HG03103 (cell line): ENCODE results near the gene TAS2R60.
"Not testable (repeated sequence)": the region's sequence is repeated elsewhere in the genome, so short reads cannot be mapped to it uniquely, and the experiment has no call there.

ENCODE experiments used
- ATAC-seq: cut with Tn5 transposase; IDR thresholded peaks from one replicate; pipeline ENCODE4 v1.9.1; 2021; ENCODE audit warnings: low read depth; ENCODE audit not compliant: unreplicated experiment

TAS2R60 gene, protein sequence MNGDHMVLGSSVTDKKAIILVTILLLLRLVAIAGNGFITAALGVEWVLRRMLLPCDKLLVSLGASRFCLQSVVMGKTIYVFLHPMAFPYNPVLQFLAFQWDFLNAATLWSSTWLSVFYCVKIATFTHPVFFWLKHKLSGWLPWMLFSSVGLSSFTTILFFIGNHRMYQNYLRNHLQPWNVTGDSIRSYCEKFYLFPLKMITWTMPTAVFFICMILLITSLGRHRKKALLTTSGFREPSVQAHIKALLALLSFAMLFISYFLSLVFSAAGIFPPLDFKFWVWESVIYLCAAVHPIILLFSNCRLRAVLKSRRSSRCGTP

DNA sequence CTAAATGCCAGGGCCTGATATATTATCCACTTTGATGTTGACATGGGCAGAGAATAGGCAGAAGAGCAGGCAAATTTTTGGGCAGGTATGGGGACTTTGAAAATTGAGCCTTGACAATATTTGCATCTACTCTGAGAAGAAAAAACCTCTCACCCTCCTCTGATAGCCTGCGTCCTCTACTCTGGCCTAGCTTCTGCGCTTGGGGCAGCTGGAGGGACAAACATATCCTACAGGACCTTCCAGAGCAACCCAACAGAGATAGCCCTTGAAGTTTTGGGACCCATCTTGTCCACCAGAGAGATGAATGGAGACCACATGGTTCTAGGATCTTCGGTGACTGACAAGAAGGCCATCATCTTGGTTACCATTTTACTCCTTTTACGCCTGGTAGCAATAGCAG, at the start of gene TAS2R60:
Gene TAS2R60 (plus strand): TSS at position 301 of the 400 bp plus-strand sequence. CDS start 0 bp downstream, at position 301.
- ATAC-seq: no peak

DNA sequence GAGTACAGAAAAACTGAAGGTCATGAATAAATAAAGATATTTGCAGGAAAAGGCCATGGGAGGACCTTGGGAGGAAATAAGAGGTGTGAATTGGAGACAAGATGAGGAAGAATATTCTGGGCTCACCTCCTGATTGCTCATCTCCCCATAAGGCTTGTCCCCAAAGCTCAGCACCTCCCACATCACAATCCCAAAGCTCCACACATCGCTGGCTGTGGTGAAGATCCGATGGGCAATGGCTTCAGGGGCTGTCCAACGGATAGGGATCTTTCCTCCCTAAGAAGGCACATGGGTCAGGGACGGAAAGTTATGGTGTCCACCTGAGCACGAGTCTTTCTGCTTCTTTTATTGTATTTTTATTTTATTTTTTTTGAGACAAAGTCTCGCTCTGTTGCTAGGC, 49.2 kb upstream of the TAS2R60 start:
- no peak for ATAC-seq

DNA sequence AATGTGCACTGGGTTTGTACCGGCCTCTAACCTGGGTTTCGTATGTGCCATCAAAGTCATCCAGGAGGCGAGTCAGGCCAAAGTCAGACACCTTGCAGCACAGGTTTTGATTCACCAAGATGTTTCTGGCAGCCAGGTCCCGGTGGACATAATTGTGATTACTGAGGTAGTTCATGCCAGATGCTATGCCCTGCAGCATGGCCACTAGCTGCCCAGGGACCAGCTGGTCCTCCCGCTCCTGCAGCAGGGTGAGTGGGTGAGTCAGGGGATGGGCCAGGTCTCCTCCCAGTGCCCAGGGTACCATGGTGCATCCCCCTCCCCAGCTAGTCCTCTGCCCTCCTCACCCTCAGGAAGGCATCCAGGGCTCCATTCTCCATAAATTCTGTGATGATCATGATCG, 48.5 kb upstream of the TAS2R60 start:
- no peak for ATAC-seq

DNA sequence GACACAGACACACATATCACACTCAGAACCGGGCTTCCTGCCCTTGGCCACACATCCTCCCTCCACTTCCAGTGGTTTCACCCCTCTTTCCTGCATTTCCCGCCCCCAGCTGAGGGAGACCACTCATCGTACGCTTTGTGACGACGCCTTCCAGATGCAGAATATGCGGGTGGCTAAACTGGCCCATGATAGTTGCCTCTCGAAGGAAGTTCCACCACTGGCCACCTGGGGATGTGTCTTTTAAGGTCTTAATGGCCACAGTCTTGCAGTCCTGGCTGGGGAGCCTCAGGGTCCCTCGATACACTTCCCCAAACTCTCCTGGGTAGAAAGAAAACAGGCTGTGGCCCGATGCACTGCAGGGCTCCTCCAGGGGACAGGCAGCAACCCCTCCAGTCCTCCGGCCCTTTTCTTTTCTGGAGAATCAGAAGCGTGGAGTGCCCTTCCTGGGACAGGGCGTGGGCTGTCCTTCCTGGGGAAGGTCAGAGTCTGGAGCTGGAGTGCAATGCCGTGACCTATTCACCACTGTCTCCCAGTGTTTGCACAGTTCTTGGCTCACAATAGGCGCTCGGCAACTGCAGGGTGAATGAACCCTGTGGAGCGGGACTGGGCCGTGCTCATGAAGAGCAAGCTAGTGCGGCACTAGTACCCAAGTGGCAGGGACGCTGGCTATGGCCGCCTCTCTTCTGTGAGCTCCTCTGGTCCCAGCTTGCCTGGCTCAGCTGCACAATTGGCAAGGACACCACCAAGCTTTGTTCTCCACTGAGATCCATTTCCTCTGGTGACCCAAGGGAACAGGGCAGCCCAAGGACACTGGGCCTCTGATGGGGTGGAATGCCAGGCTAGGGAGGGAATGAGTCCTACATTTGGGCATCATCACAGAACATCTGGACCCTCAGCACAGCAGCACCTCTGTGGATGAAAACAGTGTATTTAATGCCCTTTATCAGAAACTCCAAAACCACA, 47.8 kb upstream of the TAS2R60 start:
- ATAC-seq: no peak

DNA sequence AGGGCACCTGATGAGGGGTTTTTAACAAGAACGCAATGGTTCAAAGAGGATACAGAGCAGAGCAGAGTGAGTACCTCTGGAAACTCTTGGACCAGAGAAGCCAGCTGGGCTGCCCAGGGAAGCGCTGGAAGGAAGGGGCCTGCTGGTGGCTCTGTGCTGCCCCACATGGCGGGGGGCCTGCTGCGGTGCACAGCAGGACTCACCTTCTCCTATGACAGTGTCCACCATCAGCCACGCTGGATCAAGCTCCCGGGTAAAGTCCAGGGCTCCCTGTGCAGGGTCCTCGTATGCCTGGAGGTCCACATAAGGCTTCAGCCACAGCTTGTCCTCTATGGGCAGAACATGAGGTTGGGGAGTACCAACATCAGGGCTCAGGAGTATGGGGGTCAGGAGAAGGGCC, 47.1 kb upstream of the TAS2R60 start:
- no peak for ATAC-seq

DNA sequence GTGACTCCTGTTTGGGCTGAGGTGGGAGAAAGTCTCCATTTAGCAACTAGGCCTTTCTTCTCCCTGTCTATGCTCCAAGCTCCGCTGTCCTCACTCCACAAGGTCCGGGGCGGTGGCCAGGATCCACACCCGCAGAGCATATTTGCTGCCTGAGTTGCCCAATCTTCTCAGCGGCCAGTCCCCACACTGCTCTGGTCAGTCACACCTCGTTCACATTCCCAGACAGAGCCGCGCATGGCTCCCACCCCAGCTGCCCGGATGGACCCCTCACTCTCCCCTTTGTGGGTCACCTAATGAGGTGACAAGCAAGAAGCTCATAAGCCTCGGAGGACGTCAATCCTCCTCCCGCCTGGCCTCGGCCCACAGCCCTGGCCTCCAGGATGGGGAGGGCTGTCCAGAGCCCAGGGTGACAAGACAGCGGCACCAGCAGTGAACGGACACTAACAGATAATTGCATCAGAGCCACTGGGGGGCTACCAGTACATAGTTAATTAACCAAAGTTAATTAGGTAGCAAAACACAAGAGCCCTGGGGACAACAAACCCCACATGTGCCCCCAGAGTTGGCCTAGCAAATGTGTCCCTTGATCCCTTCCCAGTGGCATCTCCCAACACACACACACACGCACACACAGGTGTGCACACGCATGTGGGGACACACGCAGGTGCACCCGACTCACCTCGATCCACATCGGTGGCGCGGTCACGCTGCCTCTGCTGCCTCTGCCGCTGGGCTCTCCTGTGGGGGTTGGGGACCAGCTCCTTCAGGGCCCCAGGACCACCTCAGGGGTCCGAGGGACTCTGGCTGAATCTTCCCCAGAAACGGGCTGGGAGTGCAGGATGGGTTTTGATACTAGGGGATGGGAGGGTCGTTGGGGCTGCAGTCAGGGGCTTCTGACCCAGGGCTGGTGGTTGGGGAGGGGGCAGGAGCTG, 46.4 kb upstream of the TAS2R60 start:
- ATAC-seq: no peak

DNA sequence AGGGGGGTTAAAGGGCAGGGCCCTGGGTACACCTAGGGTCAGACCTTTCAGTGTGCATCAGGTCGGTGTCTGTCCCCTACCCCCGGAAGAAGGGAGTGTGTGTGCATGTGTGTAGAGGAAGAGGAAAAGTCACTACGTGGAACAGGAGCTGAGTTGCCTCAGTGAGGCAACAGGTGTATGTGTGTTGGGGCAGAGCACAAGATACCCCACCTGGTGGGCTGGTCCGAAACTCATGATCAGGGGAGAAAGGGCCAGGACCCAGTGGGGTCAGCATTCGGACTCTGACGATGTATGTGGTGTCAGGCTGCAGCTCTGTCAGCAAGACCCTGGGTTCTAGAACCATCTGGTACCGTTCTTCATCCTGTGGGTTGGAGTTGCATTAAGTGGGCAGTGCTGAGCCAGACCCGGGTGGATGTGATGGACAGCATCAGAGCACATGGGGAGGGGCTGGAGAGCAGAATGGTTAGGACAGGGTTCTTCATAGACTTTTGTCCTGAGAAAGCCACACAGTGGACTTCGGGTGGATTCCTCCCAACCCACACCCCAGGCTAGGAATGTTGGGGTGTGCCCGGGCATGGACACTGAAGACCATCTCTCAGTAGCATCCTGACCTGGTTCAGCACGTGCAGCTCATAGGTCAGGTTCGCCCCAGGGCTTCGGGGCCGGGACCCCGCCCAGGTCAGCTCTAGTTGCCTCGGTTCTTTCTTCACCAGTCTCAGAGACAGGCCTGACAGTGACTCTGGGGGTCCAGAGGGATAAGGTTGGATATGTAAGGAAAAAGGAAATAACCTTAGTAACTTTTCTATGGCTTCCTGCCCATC, 45.3 kb upstream of the TAS2R60 start:
- ATAC-seq: no peak

DNA sequence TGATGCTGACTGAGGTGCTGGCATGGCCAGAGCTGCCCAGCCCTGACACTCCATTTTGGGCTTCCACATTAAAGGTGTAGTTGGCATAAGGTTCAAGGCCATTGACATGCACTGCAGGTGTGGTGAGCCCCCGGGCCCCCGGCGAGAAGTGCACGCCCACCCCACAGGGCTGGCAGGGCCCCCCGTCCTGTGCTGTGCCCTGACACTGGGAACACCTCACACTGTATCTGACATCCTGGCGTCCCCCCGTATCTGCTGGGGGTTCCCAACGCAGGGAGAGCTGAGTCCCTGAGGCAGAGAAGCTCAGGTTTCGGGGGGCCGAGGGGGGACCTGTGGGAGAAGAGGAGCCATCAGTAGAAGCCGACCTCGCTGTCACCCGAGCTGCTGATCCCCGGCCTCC, 44.6 kb upstream of the TAS2R60 start:
- no peak for ATAC-seq

DNA sequence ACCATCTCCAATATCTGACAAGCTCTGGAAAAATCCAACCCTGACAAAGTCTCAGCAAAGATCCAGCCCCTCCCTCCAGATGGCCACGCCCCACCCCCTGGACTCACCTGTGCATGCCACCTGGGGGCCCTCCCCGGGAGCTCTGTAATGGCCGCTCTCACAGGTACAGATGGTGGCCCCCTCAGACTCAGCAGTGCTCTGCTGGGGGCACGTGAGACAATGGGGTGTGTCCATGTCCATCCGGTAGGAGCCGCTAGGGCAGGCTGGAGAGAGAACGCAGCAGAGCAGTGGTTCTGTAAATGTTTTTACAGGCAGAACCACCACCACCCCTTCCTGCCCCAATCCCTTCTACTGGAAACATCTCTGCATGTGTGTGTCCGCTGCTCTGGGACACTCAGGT, 44.1 kb upstream of the TAS2R60 start:
- ATAC-seq: no peak

DNA sequence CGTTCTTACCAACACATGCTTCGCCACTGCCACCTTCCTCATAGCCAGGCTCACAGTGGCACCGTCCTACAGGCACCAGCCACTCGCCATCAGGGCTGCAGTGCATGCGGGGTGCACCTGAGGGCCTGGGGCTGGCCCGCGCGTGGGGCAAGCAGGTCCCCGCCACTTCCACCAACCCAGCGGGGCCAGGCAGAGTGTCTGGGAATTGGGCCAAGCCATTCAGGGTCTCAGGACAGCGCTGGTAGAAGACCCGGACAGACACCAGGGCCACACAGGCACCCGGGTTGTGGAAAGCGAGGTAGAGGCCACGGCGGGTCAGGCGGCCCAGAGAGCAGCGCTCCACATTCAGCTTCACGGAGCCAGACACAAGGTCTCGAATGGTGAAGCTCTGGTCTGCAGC, 43.6 kb upstream of the TAS2R60 start:
- ATAC-seq: no peak

DNA sequence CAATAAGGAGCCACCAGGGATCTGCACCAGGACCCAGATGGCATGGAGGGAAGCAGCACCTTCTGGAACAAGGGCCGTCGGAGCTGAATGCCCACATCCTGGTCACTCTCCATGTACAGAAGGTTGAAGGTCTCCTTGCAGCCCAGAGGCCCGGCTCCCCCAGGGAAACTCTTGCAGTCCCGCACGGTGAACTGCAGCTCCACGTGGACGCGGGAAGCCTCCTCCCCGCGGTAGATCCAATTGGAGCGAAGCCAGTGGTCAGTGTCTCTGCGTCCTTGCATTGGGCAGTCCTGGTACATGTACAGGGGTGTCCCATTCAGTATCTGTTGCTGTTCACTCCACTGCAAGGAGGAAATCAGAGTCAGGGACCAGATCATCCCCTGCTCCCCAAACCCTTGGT, 42.0 kb upstream of the TAS2R60 start:
- ATAC-seq: no peak

DNA sequence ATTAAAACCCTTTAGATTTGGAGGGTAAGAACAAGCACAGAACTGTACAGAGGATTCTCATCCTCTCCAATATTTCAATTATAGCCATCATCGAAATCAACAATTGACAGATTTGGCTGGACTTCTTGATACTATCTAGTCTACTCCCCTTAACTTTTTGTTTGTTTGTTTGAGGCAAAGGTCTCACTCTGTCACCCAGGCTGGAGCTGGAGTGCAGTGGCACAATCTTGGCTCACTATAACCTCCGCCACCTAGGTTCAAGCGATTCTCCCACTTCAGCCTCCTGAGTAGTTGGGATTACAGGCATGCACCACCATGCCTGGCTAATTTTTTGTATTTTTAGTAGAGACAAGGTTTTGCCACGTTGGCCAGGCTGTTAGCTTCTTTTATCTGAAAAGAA, 41.0 kb upstream of the TAS2R60 start:
- ATAC-seq: not testable (repeated sequence)

DNA sequence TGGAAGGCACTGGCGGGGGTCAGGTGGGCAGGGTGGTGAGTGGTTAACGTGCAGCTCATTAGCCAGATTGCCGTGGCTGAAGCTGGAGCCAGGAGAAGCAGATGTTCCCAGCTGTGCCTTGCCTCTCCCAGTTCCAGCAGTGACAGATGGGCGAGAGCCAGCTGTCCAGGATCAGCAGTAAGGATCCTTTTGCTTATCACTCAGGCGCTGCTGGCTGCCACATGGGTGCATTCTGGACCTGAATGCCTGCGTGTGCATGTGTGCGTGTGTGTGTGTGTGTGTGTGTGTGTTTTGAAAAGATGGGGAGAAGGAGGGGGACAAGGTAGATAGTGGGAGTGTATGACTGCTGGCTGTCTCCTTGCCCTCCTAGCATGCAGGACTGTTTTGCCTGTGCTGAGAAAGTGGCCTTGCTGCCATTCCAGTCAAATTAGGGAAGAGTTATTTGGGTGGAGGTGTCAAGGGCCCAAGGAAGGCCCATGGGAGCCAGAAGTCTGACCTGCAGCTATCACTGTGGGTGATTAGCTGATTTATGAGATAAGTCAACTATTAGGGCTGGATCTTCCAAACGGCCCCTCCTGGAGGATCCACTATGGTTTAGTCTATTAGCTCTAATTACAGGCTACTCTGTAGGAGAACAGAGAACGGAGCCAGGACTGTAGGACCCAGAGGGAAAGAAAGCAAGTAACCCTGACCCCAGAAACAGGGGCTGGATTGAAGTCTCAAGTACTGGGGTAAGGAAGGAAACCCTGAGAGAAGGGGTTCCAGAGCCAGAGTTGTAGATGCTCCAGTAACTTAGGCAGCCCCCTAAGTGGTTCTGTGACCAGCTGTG, 37.9 kb upstream of the TAS2R60 start:
- no peak for ATAC-seq

DNA sequence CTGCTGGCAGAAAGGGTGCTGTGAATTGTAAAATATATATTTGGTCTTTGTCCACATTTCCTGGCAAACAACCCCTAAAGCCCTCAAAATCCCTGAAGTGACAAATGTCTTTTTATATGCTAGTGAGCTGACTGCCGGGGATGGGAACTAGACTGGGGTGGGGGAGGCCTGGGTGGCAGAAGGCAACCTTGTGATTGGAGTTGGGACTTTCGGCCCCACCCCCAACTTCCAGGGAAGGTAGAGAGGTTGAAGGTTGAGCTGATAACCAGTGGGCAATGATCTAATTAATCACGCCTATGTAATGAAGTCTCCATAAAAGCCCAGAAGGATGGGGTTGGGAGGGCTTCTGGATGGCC, 37.3 kb upstream of the TAS2R60 start:
- ATAC-seq: no peak

DNA sequence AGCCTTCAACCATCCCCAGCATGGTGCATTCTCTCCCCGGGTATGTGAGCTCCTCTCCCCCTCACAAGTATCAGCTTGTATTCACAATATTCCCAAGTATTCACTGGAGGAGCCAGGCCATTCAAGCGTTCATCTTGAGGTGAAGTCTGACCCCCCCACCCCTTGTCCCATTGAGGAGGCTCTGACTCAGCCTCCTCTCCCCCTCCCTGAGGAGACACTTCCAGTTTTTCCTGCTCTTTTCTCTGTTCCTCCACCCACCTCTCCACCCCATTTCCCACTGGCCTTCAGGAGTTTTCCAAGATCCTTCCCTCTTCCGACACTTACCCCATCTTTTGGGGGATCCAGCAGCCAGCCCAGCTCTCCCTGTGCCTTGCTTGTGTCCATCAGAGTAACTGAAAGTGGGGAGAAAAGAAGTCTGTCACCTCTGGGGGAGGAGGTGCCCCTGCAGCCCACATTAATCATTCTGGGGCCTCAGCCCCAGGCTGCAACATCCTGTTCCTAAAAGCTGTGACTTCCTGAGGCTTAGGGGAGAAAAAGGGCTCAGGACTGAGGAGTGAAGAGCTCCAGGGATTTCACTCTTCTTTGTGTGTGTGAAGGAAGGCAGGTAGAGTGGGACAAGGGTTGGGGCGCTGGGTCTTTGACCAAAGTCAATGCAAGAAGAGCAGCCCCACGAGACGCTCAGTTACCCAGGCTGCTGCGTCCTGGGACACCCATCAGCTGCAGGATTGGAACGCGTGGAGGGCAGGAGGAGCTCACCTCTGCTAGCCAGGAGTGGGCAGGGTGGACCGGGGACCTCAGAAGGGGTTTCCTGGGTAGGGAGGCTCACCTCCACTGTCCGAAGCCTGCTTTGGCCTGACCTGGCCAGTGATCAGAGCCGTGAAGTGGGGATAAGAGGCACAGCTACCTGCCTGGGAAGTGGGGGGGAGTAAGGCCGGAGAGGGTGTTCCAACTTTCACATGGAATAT, 35.7 kb upstream of the TAS2R60 start:
- ATAC-seq: no peak

DNA sequence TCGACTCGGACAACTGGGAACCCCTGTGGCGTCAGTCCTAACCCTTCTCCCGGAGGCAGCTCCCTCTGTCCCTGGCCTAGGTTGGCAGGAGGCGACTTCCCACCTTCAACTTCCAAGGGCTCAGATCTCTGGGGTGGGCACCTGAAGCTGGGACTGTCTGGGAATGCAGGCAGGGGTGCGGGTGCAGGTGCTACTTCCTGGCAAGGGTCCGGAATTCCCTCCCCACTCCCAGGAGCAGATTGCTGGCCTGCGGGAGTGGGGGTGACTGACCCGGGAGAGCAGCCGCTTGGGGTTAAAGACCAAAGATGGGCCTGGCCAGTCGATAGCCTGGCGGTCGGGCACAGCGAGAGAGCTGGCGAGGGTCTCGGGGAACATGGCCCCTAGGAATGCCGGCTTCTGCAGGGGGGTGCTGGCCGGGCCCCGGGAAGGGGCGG, 35.0 kb upstream of the TAS2R60 start:
- ATAC-seq: no peak

DNA sequence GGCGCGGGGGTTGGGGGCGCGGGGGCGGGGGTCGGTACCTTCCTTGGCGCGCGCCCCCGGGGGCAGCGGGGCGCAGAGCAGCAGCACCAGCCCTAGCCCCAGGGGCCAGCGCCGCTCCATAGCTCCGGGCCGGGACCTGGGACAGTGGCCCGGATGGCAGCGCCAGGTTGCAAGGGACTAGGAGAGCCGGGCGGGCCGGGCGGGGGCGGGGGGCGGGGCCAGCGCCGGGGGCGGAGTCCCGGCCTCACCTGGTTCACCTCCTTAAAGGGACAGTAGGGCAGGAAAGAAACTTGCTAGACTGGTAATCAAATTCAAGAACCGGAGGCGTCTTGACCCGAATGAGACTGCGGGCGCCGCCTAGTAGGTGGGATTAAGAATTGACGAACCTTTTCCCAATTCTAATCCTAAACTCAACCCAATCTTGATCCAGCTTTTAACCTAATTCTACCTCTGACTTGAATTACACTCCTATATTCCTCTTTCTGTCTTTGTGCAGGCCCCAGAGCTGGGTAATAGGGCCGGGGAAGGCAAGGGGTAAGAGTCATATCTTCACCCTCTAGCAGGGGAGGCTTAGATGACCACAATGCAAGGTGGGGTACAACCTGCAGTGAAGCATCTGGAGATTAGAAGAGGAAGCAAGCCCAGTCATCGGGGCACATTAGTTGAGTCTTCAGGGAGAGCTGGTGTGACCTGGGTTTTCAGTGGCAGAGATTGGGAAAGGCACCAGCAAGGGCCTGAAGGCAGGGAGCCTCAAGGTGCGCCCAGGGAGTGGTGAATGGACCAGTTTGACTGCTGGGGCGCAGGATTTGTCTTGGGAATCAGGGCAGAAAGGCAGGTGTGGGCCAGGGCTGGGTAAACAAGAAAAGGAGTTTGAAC, 34.3 kb upstream of the TAS2R60 start, which contains the start of gene EPHA1:
Gene EPHA1 (minus strand): TSS at position 171 of the 876 bp plus-strand sequence. CDS start 51 bp downstream, at position 120.
- ATAC-seq: no peak
